NCI-H1694 (cell line): ENCODE results near the gene ANKRD34B.

Experiments
- DNase-seq: peaks from one replicate; lab custom pipeline; 2025; lab: John Stamatoyannopoulos, UW

The ANKRD34B gene

GRCh38 chr5:80569086-80569960 is 757 bp downstream of the ANKRD34B start:
- DNase-seq = no peak

GRCh38 chr5:80568251-80568650 is 1.8 kb downstream of the ANKRD34B start:
- DNase-seq = no peak

GRCh38 chr5:80566711-80567259 is 3.3 kb downstream of the ANKRD34B start:
- no peak for DNase-seq

GRCh38 chr5:80565330-80565729 is 4.8 kb downstream of the ANKRD34B start:
- no peak for DNase-seq

GRCh38 chr5:80559244-80559643 is 10.8 kb downstream of the ANKRD34B start:
- no peak for DNase-seq

GRCh38 chr5:80555099-80555498 is 15.0 kb downstream of the ANKRD34B start:
- no peak for DNase-seq

GRCh38 chr5:80554646-80555045 is 15.4 kb downstream of the ANKRD34B start:
- DNase-seq = no peak

- DNase-seq = no peak
These were observed 28.7 kb downstream of the ANKRD34B start for GRCh38 chr5:80541392-80541791.

GRCh38 chr5:80540691-80541090 is 29.4 kb downstream of the ANKRD34B start:
- DNase-seq = no peak

- DNase-seq = no peak
These were observed 53.3 kb downstream of the ANKRD34B start for GRCh38 chr5:80516826-80517225.

- DNase-seq = no peak
These were observed 60.7 kb downstream of the ANKRD34B start for GRCh38 chr5:80509362-80509761.

GRCh38 chr5:80508844-80509243 is 61.2 kb downstream of the ANKRD34B start:
- no peak for DNase-seq

GRCh38 chr5:80507663-80508062 is 62.4 kb downstream of the ANKRD34B start:
- DNase-seq = no peak
